K562 (cell line): ENCODE data around the gene SLC44A2. TPM values are rescaled to one million over a fixed set of nuclear protein-coding genes. Genes with fewer than 3 reads are reported as not detected.

Source experiments
- ZNF668 ChIP-seq: fragments of 250-450 bp; sonication (Bioruptor Pico); IDR thresholded peaks from 2 replicates; pipeline ENCODE4 v1.8.0; 2022; ENCODE audit warnings: mild to moderate bottlenecking, inconsistent platforms
- polyA plus RNA-seq, 8 experiments: library from polyadenylated mRNA; depleted of rRNA in 4 of 8; stranded (reverse) in 5 of 8; unstranded in 3 of 8; fragments of >200 nt; fragmentation: Nextera tagmentation in 2 of 8; fragmentation: Illumina TruSeq in 1 of 8; extraction: Ambion mirVana in 2 of 8; extraction: Trizol in 1 of 8; gene quantifications; 2 replicates each; pipeline versions ENCODE4 v1.2.1 to v1.2.3, GENCODE V29; 2011 to 2014; ENCODE audit warnings: inconsistent platforms in 1 of 8, missing spikeins in 1 of 8
- total RNA-seq, 7 experiments: library from RNA; depleted of rRNA in 6 of 7; stranded (reverse); fragments of >200 nt in 6 of 7; fragmentation: Illumina TruSeq in 2 of 7; extraction: Trizol in 2 of 7; gene quantifications; 2 replicates each; pipeline versions ENCODE4 v1.2.1 to v1.2.3, GENCODE V29; 2011 to 2021; ENCODE audit warnings: low replicate concordance in 1 of 7
- TF ChIP-seq, protein P1 (sequence below): fragments of 450-650 bp; IDR thresholded peaks from 2 replicates; pipeline ENCODE4 v1.6.1; 2014; ENCODE audit warnings: low read depth, mild to moderate bottlenecking, moderate library complexity, borderline replicate concordance
- TF ChIP-seq, protein P2 (sequence below): IDR thresholded peaks from 2 replicates; pipeline ENCODE4 v1.6.1; 2014; ENCODE audit warnings: antibody characterized with exemption
- TF ChIP-seq, protein P3 (sequence below): fragments of 450-650 bp; formaldehyde crosslinking; IDR thresholded peaks from 2 replicates; pipeline ENCODE4 v1.4.0; 2020; ENCODE audit warnings: mild to moderate bottlenecking

The SLC44A2 gene
- total and polyA plus RNA-seq, 9 of the 15 experiments (the other 6 are each of a cell fraction or from before 2014, with no cell fraction given), result 1.1 to 34.2 (median 8.1) TPM

DNA sequence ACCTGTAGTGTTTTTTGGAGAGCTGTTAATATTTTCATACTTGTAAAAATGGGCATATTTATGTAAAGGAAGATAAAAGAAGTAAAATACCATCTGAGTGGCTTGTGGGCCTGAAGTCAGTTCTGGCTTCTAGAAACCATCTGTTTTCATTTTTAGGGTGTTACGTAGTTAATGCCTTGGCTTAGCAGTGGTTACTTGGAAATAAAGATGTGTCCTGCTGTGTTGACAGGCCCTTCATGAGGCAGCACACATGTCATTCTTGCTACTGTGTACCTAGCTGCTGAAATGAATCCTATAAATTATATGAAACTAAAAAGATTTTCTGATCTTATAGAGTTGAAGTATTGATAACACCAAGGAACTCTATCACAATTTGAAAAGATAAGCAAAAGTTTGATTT is 44.8 kb downstream of the SLC44A2 start (continued):
- TF ChIP-seq, protein P1, sequence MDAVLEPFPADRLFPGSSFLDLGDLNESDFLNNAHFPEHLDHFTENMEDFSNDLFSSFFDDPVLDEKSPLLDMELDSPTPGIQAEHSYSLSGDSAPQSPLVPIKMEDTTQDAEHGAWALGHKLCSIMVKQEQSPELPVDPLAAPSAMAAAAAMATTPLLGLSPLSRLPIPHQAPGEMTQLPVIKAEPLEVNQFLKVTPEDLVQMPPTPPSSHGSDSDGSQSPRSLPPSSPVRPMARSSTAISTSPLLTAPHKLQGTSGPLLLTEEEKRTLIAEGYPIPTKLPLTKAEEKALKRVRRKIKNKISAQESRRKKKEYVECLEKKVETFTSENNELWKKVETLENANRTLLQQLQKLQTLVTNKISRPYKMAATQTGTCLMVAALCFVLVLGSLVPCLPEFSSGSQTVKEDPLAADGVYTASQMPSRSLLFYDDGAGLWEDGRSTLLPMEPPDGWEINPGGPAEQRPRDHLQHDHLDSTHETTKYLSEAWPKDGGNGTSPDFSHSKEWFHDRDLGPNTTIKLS, result no peak
- TF ChIP-seq ZNF668 (CRISPR knock-in tag), result no peak
- TF ChIP-seq, protein P2, sequence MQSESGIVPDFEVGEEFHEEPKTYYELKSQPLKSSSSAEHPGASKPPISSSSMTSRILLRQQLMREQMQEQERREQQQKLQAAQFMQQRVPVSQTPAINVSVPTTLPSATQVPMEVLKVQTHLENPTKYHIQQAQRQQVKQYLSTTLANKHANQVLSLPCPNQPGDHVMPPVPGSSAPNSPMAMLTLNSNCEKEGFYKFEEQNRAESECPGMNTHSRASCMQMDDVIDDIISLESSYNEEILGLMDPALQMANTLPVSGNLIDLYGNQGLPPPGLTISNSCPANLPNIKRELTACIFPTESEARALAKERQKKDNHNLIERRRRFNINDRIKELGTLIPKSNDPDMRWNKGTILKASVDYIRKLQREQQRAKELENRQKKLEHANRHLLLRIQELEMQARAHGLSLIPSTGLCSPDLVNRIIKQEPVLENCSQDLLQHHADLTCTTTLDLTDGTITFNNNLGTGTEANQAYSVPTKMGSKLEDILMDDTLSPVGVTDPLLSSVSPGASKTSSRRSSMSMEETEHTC, result no peak
- TF ChIP-seq, protein P3, sequence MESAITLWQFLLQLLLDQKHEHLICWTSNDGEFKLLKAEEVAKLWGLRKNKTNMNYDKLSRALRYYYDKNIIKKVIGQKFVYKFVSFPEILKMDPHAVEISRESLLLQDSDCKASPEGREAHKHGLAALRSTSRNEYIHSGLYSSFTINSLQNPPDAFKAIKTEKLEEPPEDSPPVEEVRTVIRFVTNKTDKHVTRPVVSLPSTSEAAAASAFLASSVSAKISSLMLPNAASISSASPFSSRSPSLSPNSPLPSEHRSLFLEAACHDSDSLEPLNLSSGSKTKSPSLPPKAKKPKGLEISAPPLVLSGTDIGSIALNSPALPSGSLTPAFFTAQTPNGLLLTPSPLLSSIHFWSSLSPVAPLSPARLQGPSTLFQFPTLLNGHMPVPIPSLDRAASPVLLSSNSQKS (CRISPR knock-in tag), result no peak
